Uterus (tissue), 2 donors: ENCODE results near the gene FAM221B.

Experiments used
- CTCF ChIP-seq, 4 experiments: fragments of 200-600 bp in 2 of 4; fragments of 450-650 bp in 2 of 4; sonication (generic) in 2 of 4; IDR thresholded peaks; one replicate each; pipeline ENCODE4 v1.5.1; 2016 to 2019; ENCODE audit warnings: antibody characterized with exemption in 4 of 4, mild to moderate bottlenecking in 2 of 4, moderate library complexity in 1 of 4
- POLR2A ChIP-seq, 2 donors: fragments of 450-650 bp; IDR thresholded peaks; one replicate each; pipeline ENCODE4 v1.6.1; 2016; ENCODE audit warnings: antibody characterized with exemption in 2 of 2, mild to moderate bottlenecking in 1 of 2, moderate library complexity in 1 of 2

- TF ChIP-seq CTCF (IDR thresholded peaks at IDR 0.05) (no peak), POLR2A (IDR thresholded peaks at IDR 0.05) (no peak)
Measured at GRCh38 chr9:35859310-35859989, 30.9 kb upstream of the FAM221B start.
